Activated naive CD4-positive, alpha-beta T cell treated with anti-CD3 and anti-CD28 coated beads, Interleukin-2, amount 50 U/mL, for 24 hours (primary cell): Measurements from ENCODE around the gene BCKDK.
"Not testable (repeated sequence)": the region's sequence is repeated elsewhere in the genome, so short reads cannot be mapped to it uniquely, and the experiment has no call there.

Experiments used
- H3K27ac Mint-ChIP-seq: one replicate; pipeline ENCODE4 v1.8.0; 2021; ENCODE audit warnings: mild to moderate bottlenecking, mixed read lengths
- H3K27me3 Mint-ChIP-seq: one replicate; pipeline ENCODE4 v1.8.0; 2021; ENCODE audit warnings: mixed read lengths
- H3K36me3 Mint-ChIP-seq: one replicate; pipeline ENCODE4 v1.8.0; 2021; ENCODE audit warnings: mixed read lengths
- H3K4me1 Mint-ChIP-seq: one replicate; pipeline ENCODE4 v1.8.0; 2021; ENCODE audit warnings: mixed read lengths
- H3K4me3 Mint-ChIP-seq: one replicate; pipeline ENCODE4 v1.8.0; 2021; ENCODE audit warnings: mild to moderate bottlenecking, mixed read lengths
- H3K9me3 Mint-ChIP-seq: one replicate; pipeline ENCODE4 v1.8.0; 2021; ENCODE audit warnings: mixed read lengths

Gene BCKDK

DNA sequence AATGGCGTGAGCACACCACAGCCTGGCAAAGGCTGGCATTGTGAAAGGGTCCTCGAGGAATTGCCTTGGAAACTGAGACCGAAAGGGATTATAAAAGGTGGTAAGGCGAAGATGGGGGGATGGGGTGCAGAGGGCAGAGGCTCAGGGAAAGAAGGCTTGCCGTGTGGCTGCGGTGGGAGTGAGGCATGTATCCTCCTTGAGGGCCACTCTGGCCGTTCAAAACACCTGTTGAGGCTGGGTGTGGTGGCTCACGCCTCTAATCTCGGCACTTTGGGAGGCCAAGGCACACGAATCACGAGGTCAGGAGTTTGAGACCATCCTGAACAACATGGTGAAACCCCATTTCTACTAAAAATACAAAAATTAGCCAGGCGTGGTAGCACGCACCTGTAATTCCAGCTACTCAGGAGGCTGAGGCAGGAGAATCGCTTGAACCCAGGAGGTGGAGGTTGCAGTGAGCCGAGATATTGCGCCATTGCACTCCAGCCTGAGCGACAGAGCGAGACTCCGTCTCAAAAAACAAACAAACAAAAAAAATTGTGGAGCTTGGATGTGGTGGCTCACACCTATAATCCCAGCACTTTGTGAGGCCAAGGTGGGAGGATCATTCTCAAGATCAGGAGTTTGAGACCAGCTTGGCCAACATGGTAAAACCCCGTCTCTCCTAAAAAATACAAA, 28.8 kb downstream of the BCKDK start:
- not testable (repeated sequence) for H3K4me3 Mint-ChIP-seq, H3K36me3 Mint-ChIP-seq, H3K27ac Mint-ChIP-seq, H3K9me3 Mint-ChIP-seq, H3K4me1 Mint-ChIP-seq, H3K27me3 Mint-ChIP-seq

GRCh38 chr16:31138621-31139578, 30.7 kb downstream of the BCKDK start:
- Mint-ChIP-seq H3K27ac (no peak overlapping the region), H3K4me1 (peaks cover 11% of the 10 kb centered on the region), H3K4me3 (no peak overlapping the region)

GRCh38 chr16:31141071-31141469, 32.9 kb downstream of the BCKDK start:
- H3K36me3 Mint-ChIP-seq, H3K27ac Mint-ChIP-seq, H3K9me3 Mint-ChIP-seq, H3K27me3 Mint-ChIP-seq, H3K4me3 Mint-ChIP-seq: not testable (repeated sequence)
- H3K4me1 Mint-ChIP-seq, result peaks cover 14% of the 10 kb centered on the region

More at GRCh38 chr16:31138621-31139578, 30.7 kb downstream of the BCKDK start:
- no peaks in the 10 kb centered on the region for H3K27me3 Mint-ChIP-seq
- H3K36me3 Mint-ChIP-seq, result no peaks in the 10 kb centered on the region
- no peaks in the 10 kb centered on the region for H3K9me3 Mint-ChIP-seq

DNA sequence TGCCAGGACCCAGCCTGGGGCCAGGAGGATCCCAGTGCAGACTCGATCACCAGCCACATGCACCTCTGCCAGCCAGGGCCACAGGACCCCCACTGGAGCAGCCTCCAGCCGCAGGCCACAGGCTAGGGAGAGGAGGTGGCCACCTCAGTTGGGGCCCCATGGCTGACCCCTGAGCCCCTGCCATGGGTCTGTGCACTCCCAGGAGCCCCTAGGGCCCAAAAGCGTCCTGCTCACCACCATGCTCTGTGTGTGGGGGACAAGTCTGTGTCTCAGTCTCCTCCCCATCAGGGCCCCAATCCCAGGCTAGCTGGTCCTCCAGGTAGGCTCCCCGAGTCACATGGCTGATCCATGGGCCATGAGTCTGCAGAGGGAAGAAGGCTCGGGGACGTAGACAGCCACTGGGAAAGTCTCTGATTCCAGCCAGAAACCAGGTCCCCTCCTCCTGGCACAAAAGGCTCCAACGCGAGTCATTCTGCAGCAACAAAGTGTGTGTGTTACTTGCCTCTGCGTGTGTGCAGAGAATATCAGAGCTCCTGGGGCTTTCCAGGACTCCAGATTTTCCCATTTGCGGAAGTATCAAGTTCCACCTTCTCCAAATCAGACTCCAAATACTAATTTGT, 33.4 kb downstream of the BCKDK start:
- Mint-ChIP-seq H3K9me3 (no peaks in the 10 kb centered on the region), H3K27ac (peak overlapping the region; percentile 74), H3K4me3 (peak overlapping the region; percentile 64), H3K27me3 (no peaks in the 10 kb centered on the region), H3K36me3 (no peaks in the 10 kb centered on the region), H3K4me1 (peaks cover 14% of the 10 kb centered on the region)

DNA sequence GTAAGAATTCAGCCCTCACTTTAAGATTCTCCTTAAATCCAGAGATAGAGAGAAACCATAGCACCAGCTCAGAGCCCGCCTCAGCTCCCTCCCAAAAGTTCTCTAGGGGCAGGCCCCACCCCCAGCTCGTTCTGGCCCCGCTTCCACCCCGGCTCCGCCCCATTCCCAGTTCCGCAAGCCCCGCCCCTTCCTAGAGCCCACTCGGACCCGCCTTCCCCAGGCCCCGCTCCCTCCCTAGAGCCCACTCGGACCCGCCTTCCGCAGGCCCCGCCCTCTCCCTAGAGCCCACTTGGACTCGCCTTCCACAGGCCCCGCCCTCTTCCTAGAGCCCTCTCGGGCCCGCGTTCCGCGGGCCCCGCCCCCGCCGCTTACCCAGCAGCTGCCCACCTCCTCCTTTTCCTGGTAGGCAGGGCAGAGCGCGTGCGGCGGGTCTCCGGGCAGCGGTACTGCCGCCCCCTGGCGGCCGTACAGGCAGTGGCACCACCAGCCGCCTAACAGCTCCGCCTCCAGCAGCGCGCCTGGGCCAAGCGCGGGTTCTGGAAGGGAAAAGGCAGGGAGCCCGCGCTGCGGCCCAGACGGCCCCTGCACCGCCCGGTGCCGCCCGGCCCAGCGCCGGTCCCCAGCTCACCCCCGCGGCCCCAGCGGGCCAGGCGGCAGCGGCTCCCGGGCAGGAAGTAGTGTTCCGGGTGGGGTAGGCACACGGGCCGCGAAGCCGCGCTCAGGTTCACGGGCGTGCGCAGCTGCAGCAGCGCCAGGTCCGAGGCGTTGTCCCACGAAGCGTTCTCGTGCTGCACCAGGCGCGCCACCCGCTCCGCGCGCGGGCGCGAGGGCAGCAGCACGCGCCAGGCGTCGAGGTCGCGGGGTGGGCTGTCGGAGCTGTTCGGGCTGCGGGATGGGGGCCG, 34.2 kb downstream of the BCKDK start:
- H3K9me3 Mint-ChIP-seq, result no peaks in the 10 kb centered on the region

GRCh38 chr16:31143011-31143693, 35.0 kb downstream of the BCKDK start:
- H3K9me3 Mint-ChIP-seq, result no peaks in the 10 kb centered on the region
- no peaks in the 10 kb centered on the region for H3K27me3 Mint-ChIP-seq
- peaks cover 14% of the 10 kb centered on the region for H3K4me1 Mint-ChIP-seq
- H3K4me3 Mint-ChIP-seq, result peak overlapping the region; percentile 49
- H3K27ac Mint-ChIP-seq, result no peak overlapping the region
- H3K36me3 Mint-ChIP-seq, result no peaks in the 10 kb centered on the region

More for the DNA sequence above, 34.2 kb downstream of the BCKDK start:
- Mint-ChIP-seq H3K4me1 (peaks cover 14% of the 10 kb centered on the region), H3K4me3 (peak overlapping the region; percentile 64), H3K36me3 (no peaks in the 10 kb centered on the region), H3K27ac (peak overlapping the region; percentile 74), H3K27me3 (no peaks in the 10 kb centered on the region)

GRCh38 chr16:31143694-31144148, 35.5 kb downstream of the BCKDK start:
- peaks cover 14% of the 10 kb centered on the region for H3K4me1 Mint-ChIP-seq
- peak overlapping the region; percentile 59 for H3K27ac Mint-ChIP-seq
- H3K9me3 Mint-ChIP-seq, result no peaks in the 10 kb centered on the region
- H3K4me3 Mint-ChIP-seq, result peak overlapping the region; percentile 49
- H3K27me3 Mint-ChIP-seq, result no peaks in the 10 kb centered on the region
- no peaks in the 10 kb centered on the region for H3K36me3 Mint-ChIP-seq

DNA sequence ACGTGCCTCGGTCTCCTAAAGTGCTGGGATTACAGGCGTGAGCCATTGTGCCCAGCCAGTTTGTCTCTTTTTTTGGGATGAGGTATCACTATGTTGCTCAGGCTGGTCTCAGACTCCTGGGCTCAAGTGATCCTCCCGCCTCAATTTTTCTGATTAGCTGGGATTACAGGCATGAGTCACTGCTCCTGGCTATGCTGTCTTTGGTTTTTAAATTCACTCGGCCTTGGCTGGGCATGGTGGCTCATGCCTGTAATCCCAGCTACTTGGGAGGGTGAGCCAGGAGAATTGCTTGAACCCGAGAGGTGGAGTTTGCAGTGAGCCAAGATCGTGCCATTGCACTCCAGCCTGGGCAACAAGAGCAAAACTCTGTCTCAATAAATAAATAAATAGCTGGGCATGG, 36.2 kb downstream of the BCKDK start:
- H3K27me3 Mint-ChIP-seq, H3K4me3 Mint-ChIP-seq, H3K9me3 Mint-ChIP-seq, H3K27ac Mint-ChIP-seq, H3K36me3 Mint-ChIP-seq: not testable (repeated sequence)
- peaks cover 14% of the 10 kb centered on the region for H3K4me1 Mint-ChIP-seq

- peaks cover 14% of the 10 kb centered on the region for H3K4me1 Mint-ChIP-seq
- no peaks in the 10 kb centered on the region for H3K36me3 Mint-ChIP-seq
- H3K27me3 Mint-ChIP-seq, result no peaks in the 10 kb centered on the region
- no peak overlapping the region for H3K27ac Mint-ChIP-seq
- H3K4me3 Mint-ChIP-seq, result no peak overlapping the region
- H3K9me3 Mint-ChIP-seq, result no peaks in the 10 kb centered on the region
Observed at GRCh38 chr16:31145398-31145990, 37.3 kb downstream of the BCKDK start.

- Mint-ChIP-seq H3K36me3 (no peaks in the 10 kb centered on the region), H3K9me3 (no peaks in the 10 kb centered on the region), H3K27me3 (no peaks in the 10 kb centered on the region), H3K4me3 (no peak overlapping the region), H3K27ac (no peak overlapping the region), H3K4me1 (peaks cover 8% of the 10 kb centered on the region)
Observed at GRCh38 chr16:31147574-31147973, 39.4 kb downstream of the BCKDK start.

DNA sequence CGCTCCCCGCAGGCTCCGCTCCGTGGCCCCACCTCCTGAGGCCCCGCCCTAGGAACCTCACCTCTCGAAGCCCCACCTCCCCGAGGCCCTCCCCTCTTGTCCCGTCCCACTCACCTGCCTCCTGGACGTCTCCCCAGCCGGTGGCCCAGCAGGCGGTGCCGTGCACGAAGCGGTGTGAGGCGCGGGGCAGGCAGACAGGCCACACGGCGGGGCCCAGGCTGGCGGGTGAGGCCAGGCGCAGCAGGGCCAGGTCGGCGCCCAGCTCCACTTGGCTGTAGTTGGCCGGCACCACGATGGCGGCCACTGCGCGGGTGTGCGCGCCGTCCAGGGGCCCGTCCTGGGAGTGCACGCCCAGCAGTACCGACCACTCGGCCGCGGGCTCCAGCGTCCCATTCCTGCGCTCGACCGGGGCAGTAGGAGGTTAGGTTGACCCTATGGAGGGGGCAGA, 40.1 kb downstream of the BCKDK start:
- no peaks in the 10 kb centered on the region for H3K9me3 Mint-ChIP-seq
- H3K4me3 Mint-ChIP-seq, result no peak overlapping the region
- no peaks in the 10 kb centered on the region for H3K27me3 Mint-ChIP-seq
- H3K4me1 Mint-ChIP-seq, result peaks cover 8% of the 10 kb centered on the region
- no peak overlapping the region for H3K27ac Mint-ChIP-seq
- no peaks in the 10 kb centered on the region for H3K36me3 Mint-ChIP-seq

DNA sequence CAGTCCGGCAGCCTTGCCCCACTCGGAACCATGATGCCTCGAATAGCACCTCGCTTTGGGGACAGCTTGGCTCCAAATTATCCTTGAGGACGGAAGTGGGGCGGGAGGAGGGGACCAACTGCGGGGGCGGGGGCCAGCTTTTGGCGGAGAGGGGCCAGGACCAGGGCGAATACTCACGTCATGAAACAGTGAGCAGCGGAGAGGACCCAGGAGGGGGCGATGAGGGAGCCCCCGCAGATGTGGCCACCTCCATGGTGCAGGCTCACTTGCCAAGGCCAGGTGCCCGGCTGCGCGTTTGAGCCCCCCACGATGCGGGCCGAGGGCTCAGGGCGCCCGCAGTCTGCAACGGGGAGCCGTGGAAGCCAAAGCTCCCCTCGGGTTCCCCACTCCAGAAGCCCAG, 40.7 kb downstream of the BCKDK start:
- H3K4me3 Mint-ChIP-seq, result no peak overlapping the region
- no peaks in the 10 kb centered on the region for H3K27me3 Mint-ChIP-seq
- H3K9me3 Mint-ChIP-seq, result no peaks in the 10 kb centered on the region
- H3K4me1 Mint-ChIP-seq, result peaks cover 3% of the 10 kb centered on the region
- H3K27ac Mint-ChIP-seq, result no peak overlapping the region
- H3K36me3 Mint-ChIP-seq, result no peaks in the 10 kb centered on the region

DNA sequence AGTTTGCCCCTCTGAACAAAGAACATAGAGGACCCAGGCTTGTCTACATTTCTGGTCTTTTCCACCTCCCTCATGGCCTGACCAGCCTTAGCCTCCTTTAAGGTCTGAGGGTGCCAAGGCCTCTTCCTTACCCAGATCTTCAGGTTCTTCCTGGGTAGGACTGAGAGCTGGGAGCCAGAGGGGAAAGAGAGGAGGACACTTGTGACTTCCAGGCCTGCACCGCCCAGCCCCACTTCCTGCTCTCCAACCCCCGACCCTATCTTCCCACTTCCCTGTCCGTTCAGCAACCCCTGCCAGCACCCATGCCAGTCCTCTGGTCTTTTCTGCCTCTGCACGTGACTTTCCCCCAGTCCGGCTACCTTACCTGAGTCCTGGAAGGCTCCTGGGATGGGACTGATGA, 41.1 kb downstream of the BCKDK start:
- Mint-ChIP-seq H3K36me3 (no peaks in the 10 kb centered on the region), H3K27ac (no peak overlapping the region), H3K9me3 (no peaks in the 10 kb centered on the region), H3K4me1 (no peaks in the 10 kb centered on the region), H3K27me3 (no peaks in the 10 kb centered on the region), H3K4me3 (no peak overlapping the region)
